NCI-H2029 (cell line): Measurements from ENCODE around the gene DSN1.

ENCODE experiments used
- DNase-seq: peaks from one replicate; lab custom pipeline; 2025; lab: John Stamatoyannopoulos, UW

DSN1 gene

GRCh38 chr20:36795691-36796090 is 22.1 kb upstream of the DSN1 start:
- DNase-seq, result no peak

GRCh38 chr20:36794116-36794474 is 20.5 kb upstream of the DSN1 start:
- no peak for DNase-seq

GRCh38 chr20:36793294-36794115 is 19.9 kb upstream of the DSN1 start:
- DNase-seq, result no peak

GRCh38 chr20:36792422-36792821 is 18.9 kb upstream of the DSN1 start:
- no peak for DNase-seq

GRCh38 chr20:36791862-36792261 is 18.3 kb upstream of the DSN1 start:
- no peak for DNase-seq

- no peak for DNase-seq
These were observed 13.1 kb upstream of the DSN1 start for GRCh38 chr20:36786663-36787062.

- no peak for DNase-seq
These were observed 12.7 kb upstream of the DSN1 start for GRCh38 chr20:36786246-36786645.

GRCh38 chr20:36785308-36785707 is 11.7 kb upstream of the DSN1 start:
- no peak for DNase-seq

GRCh38 chr20:36784900-36785299 is 11.3 kb upstream of the DSN1 start:
- DNase-seq, result no peak

GRCh38 chr20:36784116-36784515 is 10.6 kb upstream of the DSN1 start:
- no peak for DNase-seq

- no peak for DNase-seq
These were observed 6.1 kb upstream of the DSN1 start for GRCh38 chr20:36779656-36780025.

- no peak for DNase-seq
These were observed 5.5 kb upstream of the DSN1 start for GRCh38 chr20:36778831-36779655.

- DNase-seq, result no peak
These were observed 4.0 kb upstream of the DSN1 start for GRCh38 chr20:36777576-36777975.

GRCh38 chr20:36777167-36777566 is 3.6 kb upstream of the DSN1 start:
- DNase-seq, result no peak

- no peak for DNase-seq
These were observed 2.3 kb upstream of the DSN1 start for GRCh38 chr20:36775826-36776225.

GRCh38 chr20:36775196-36775595 is 1.6 kb upstream of the DSN1 start:
- no peak for DNase-seq

- no peak for DNase-seq
These were observed 411 bp downstream of the DSN1 start for GRCh38 chr20:36773107-36773596.

GRCh38 chr20:36770680-36771079 is 2.9 kb downstream of the DSN1 start:
- no peak for DNase-seq

- DNase-seq, result no peak
These were observed 4.7 kb downstream of the DSN1 start for GRCh38 chr20:36768768-36769430.

- no peak for DNase-seq
These were observed 12.4 kb downstream of the DSN1 start for GRCh38 chr20:36761125-36761524.

GRCh38 chr20:36760647-36761046 is 12.9 kb downstream of the DSN1 start:
- DNase-seq, result no peak

GRCh38 chr20:36758276-36758675 is 15.3 kb downstream of the DSN1 start:
- no peak for DNase-seq

- no peak for DNase-seq
These were observed 17.1 kb downstream of the DSN1 start for GRCh38 chr20:36756496-36756895.
